ENCODE data around the gene FAM209A.

- no peak for TF ChIP-seq CTCF (conservative IDR thresholded peaks at IDR 0.05; ENCODE audit: low read length)
- no peak for TF ChIP-seq EZH2phosphoT487 (IDR thresholded peaks at IDR 0.05; ENCODE audit: borderline replicate concordance)
Measured at GRCh38 chr20:56511926-56512325, 12.6 kb upstream of the FAM209A start.

Measured in Loucy (cell line).